BLaER1 (cell line): ENCODE measurements around the gene CPVL.

Source experiments
- H3K27ac ChIP-seq: shearing (Covaris generic); formaldehyde crosslinking; 2 replicates; pipeline ENCODE4 v1.8.1; 2022
- H3K27me3 ChIP-seq: shearing (Covaris generic); formaldehyde crosslinking; 2 replicates; pipeline ENCODE4 v1.8.1; 2022
- H3K36me3 ChIP-seq: shearing (Covaris generic); formaldehyde crosslinking; 2 replicates; pipeline ENCODE4 v1.8.1; 2022
- H3K4me1 ChIP-seq: shearing (Covaris generic); formaldehyde crosslinking; 2 replicates; pipeline ENCODE4 v1.8.1; 2022
- H3K4me2 ChIP-seq: shearing (Covaris generic); formaldehyde crosslinking; 2 replicates; pipeline ENCODE4 v1.8.1; 2022
- H3K4me3 ChIP-seq: shearing (Covaris generic); formaldehyde crosslinking; 2 replicates; pipeline ENCODE4 v1.8.1; 2022
- H3K9ac ChIP-seq: shearing (Covaris generic); formaldehyde crosslinking; 2 replicates; pipeline ENCODE4 v1.8.1; 2022
- H3K9me3 ChIP-seq: shearing (Covaris generic); formaldehyde crosslinking; 2 replicates; pipeline ENCODE4 v1.8.1; 2022
- H4K20me1 ChIP-seq: shearing (Covaris generic); formaldehyde crosslinking; 2 replicates; pipeline ENCODE4 v1.8.1; 2022
- Cebpa-rat ChIP-seq: shearing (Covaris generic); IDR thresholded peaks from 2 replicates; pipeline ENCODE4 v1.8.1; 2022

CPVL gene

DNA sequence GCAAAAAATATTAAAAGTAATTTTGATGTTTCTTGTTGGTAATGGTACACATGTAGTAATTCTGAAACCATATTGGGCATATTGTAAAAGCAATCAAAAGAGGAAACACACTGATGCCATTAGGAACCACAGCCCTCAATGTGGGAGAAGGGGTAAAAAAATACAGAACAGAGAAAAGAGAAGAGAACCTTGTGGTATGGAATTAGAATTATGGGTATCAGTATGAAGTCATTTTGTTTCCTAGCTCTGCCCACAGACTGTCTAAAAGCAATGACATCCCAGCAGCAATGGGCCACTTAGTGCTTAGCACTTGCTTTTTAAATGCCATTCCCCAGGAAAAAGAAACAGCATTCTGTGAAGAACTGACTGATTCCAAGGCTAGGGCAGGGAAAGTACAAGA lies 61.5 kb downstream of the CPVL start:
- Histone ChIP-seq H3K4me2 (no peak overlapping the region), H3K4me1 (peaks cover 12% of the 10 kb centered on the region), H3K27me3 (no peaks in the 10 kb centered on the region), H3K9me3 (no peaks in the 10 kb centered on the region), H4K20me1 (no peaks in the 10 kb centered on the region), H3K36me3 (no peaks in the 10 kb centered on the region), H3K4me3 (no peak overlapping the region), H3K27ac (no peak overlapping the region), H3K9ac (no peak overlapping the region)
- TF ChIP-seq Cebpa-rat = no peak

DNA sequence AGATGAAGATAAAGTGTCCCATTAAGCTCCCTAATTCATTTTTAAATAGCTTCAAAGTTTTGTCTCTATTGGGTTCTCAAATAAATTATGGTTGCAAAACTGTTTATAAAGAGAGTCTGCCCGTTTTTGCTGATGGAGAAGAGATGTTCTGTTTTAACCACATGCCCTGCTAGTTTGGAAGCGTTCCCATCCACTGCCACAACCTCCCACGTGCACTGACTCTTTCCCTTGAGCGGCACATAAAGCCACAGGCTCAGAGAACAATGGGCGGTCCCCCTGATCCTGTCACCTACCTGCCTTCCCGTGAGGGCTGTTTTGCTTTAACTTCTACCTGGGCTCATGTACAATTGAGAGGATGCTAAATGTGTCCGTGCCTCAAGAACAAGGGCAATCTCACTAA lies 65.5 kb downstream of the CPVL start:
- TF ChIP-seq Cebpa-rat = no peak
- no peak overlapping the region for H3K4me2 ChIP-seq
- no peaks in the 10 kb centered on the region for H3K9me3 ChIP-seq
- no peak overlapping the region for H3K9ac ChIP-seq
- H3K4me1 ChIP-seq = no peaks in the 10 kb centered on the region
- no peak overlapping the region for H3K27ac ChIP-seq
- H3K4me3 ChIP-seq = no peak overlapping the region
- no peaks in the 10 kb centered on the region for H4K20me1 ChIP-seq
- no peaks in the 10 kb centered on the region for H3K27me3 ChIP-seq
- no peaks in the 10 kb centered on the region for H3K36me3 ChIP-seq

DNA sequence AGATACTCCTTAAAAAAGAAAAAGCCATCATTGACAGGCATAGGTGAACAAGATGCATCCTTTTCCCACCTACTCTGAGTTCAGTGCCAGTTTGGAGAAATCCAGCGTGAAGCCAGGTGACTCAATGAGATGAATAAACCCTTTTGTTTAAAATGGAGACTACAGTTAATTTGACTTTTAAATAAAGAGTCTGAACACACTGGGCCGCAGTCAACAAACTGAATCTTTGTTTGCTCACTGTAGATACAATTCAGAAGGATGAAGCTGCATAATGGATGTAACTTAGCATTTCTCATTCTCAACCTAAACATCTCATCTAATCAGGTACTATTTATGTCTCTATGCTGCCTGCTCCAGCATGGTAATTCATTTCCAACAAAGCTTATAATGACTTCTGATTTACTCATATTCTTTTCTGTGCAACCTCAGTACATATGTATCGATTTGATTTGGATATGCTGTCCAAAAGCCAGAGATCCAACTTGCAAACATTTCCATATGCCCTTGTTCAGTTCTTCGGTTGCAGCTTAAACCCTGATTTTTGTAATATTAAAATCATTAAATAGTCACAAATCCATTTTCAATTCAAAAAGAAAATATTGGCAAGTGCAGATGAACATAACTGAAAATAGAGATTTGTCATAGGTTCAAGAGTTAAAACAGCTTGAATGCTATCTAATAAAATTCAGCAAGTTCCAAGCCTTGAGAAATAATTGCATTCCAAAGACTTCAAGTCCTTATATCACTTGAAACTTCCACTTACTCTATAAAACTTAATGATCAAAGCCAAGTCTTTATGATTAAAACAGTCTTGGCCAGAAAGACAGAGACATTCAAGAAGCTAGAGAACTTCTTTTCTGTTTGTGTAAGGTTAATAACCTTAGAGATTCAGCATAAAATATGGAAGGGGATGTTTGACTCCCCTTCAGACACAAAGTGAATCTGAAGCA lies 67.8 kb downstream of the CPVL start:
- H3K9ac ChIP-seq = no peak overlapping the region
- no peak for TF ChIP-seq Cebpa-rat
- no peak overlapping the region for H3K27ac ChIP-seq
- no peaks in the 10 kb centered on the region for H3K36me3 ChIP-seq
- no peaks in the 10 kb centered on the region for H3K4me1 ChIP-seq
- H3K4me3 ChIP-seq = no peak overlapping the region
- no peaks in the 10 kb centered on the region for H3K9me3 ChIP-seq
- no peaks in the 10 kb centered on the region for H4K20me1 ChIP-seq
- no peak overlapping the region for H3K4me2 ChIP-seq
- H3K27me3 ChIP-seq = no peaks in the 10 kb centered on the region

DNA sequence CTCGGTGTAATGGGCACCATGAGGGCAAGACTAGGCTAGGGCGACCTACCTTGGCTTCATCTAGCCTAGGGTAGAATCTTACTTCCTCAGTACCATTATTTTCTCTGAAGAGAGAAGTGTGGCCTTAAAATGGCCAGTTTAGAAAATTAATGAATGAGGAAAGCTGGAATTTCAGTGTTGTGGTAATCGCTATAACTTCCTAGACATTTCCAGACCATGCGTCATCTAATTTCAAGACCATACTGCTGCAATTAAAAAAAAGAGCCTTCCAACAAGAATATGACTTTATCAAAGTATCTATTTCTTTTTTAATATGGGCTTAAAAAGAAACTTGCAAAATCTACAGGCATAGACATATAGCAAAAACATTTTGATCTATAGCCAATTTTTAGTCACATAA lies 68.5 kb downstream of the CPVL start:
- Histone ChIP-seq H3K4me3 (no peak overlapping the region), H4K20me1 (no peaks in the 10 kb centered on the region), H3K4me2 (no peak overlapping the region), H3K27me3 (no peaks in the 10 kb centered on the region), H3K9ac (no peak overlapping the region), H3K27ac (no peak overlapping the region), H3K36me3 (no peaks in the 10 kb centered on the region), H3K9me3 (no peaks in the 10 kb centered on the region), H3K4me1 (no peaks in the 10 kb centered on the region)
- TF ChIP-seq Cebpa-rat = no peak

DNA sequence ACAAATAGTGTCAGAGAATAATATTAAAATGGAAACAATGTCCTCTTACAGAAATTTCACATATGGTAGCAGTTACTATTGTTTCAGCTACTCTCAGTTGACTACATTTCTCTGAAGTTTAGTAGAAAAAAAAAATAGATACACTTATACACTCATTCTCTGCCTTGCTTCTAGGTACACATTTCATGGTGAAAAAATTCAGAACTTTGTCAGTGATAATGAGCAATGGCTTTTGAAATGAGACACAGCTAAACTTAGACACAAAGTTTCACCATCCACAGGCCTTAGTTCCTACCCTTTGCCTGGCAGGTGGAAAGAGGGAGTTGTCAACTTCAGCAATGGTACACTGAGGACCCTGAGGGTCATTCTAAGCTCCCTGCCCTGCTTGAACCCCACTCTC lies 69.2 kb downstream of the CPVL start:
- Histone ChIP-seq H3K4me2 (no peak overlapping the region), H3K4me1 (no peaks in the 10 kb centered on the region)

DNA sequence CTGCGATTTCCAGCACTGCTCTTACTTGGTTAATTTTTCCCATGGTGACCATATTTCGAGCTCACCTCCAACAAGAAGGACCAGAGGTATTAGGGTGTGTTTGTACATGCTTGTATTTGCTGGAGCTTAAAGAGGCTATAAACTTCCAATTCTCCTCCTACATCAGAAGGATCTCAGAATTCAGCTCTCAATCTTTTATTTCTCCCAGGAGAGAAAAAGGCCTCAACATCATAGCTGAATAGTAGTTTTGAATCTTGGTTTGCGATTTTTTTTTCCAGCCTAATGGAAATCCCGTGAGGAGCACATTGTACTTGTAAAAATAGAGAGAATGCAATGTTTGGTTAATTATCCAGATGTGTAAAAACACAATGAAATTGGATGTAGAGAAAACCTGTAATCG lies 69.7 kb downstream of the CPVL start:
- Histone ChIP-seq H3K27ac (no peak overlapping the region), H4K20me1 (no peaks in the 10 kb centered on the region), H3K4me3 (no peak overlapping the region), H3K9me3 (no peaks in the 10 kb centered on the region), H3K9ac (no peak overlapping the region), H3K4me2 (no peak overlapping the region), H3K36me3 (no peaks in the 10 kb centered on the region), H3K27me3 (no peaks in the 10 kb centered on the region), H3K4me1 (no peaks in the 10 kb centered on the region)
- no peak for TF ChIP-seq Cebpa-rat

More for the DNA sequence above, 69.2 kb downstream of the CPVL start:
- H3K4me3 ChIP-seq = no peak overlapping the region
- no peaks in the 10 kb centered on the region for H3K9me3 ChIP-seq
- TF ChIP-seq Cebpa-rat = no peak
- H4K20me1 ChIP-seq = no peaks in the 10 kb centered on the region
- H3K27me3 ChIP-seq = no peaks in the 10 kb centered on the region
- H3K9ac ChIP-seq = no peak overlapping the region
- no peak overlapping the region for H3K27ac ChIP-seq
- no peaks in the 10 kb centered on the region for H3K36me3 ChIP-seq

DNA sequence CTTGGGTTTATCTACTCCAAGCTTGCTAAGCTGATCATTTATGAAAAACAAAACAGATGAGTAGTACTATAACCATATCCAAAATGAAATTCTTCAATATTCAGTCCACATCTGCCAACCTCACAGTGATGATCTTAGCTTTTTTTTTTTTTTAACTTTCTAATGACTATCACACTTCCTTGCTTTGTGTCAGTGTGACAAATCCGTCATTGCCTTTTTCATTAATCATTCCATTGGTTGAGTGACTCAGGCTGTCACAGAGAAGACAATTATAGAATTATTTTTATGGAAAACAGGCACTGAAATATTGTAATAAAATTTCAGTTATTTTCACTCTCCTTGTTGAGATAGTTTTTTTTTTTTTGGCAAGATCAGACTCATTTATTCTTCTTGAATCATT lies 70.7 kb downstream of the CPVL start:
- Histone ChIP-seq H3K27ac (no peak overlapping the region), H3K9ac (no peak overlapping the region), H3K27me3 (no peaks in the 10 kb centered on the region), H3K4me1 (no peaks in the 10 kb centered on the region), H3K36me3 (no peaks in the 10 kb centered on the region), H3K9me3 (no peaks in the 10 kb centered on the region), H4K20me1 (no peaks in the 10 kb centered on the region), H3K4me3 (no peak overlapping the region), H3K4me2 (no peak overlapping the region)
- no peak for TF ChIP-seq Cebpa-rat

DNA sequence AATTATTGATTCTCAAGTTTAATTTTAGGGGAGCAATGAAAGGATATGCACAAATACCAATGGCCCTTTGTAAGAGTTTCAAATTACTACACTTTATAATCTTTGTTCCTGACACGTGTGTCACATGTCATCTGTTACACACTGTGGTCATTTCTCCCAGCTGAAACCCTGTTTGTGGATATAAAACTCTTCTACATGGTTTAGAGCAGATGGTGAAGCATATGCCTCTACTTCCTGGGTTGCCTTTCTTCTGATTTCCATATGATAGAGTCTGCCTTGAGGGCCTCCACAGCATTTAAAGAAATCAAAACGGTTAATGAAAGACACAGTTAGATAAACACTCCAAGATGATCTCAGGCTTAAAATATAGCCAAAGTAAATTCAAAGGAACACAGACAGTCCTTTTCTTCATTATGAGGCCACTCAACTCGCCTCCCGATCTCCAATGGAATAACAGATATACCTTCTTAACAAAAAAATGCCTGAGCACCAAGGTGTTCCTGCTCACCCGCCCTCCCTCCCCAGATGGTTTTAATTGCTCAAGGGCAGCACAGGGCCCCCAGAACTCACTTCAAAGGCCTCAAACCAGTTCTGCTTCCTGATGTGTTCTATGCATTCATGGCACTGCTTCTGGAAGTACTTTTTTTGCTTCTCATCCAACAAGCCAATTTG lies 75.0 kb downstream of the CPVL start:
- no peak overlapping the region for H3K9ac ChIP-seq
- no peak for TF ChIP-seq Cebpa-rat
- no peaks in the 10 kb centered on the region for H3K27me3 ChIP-seq
- no peaks in the 10 kb centered on the region for H4K20me1 ChIP-seq
- H3K4me1 ChIP-seq = no peaks in the 10 kb centered on the region
- no peak overlapping the region for H3K4me3 ChIP-seq
- H3K27ac ChIP-seq = no peak overlapping the region
- no peaks in the 10 kb centered on the region for H3K9me3 ChIP-seq
- no peaks in the 10 kb centered on the region for H3K36me3 ChIP-seq
- H3K4me2 ChIP-seq = no peak overlapping the region

DNA sequence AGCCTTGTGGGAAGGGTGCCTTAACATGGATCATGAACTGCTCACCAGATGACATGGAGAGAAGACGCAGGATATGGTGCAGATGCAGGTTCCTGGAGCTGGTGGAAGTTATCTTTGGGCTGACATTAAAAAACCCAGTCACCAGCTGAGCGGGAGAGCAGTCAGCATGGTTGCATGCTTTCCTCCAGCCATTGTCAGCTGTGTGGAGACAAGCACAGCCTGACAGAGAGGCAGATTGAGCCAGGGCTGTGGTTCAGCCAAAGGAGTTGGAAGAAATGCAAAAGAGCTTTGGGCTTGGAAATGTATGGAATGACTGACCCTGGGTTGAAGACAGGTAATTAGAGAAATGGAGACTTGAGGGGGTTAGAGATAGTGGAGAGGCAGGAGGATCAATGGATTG lies 79.7 kb downstream of the CPVL start:
- Histone ChIP-seq H4K20me1 (no peaks in the 10 kb centered on the region), H3K4me3 (no peak overlapping the region), H3K9me3 (no peaks in the 10 kb centered on the region), H3K36me3 (no peaks in the 10 kb centered on the region), H3K4me2 (no peak overlapping the region), H3K27ac (no peak overlapping the region), H3K4me1 (no peaks in the 10 kb centered on the region), H3K9ac (no peak overlapping the region), H3K27me3 (no peaks in the 10 kb centered on the region)
- no peak for TF ChIP-seq Cebpa-rat

DNA sequence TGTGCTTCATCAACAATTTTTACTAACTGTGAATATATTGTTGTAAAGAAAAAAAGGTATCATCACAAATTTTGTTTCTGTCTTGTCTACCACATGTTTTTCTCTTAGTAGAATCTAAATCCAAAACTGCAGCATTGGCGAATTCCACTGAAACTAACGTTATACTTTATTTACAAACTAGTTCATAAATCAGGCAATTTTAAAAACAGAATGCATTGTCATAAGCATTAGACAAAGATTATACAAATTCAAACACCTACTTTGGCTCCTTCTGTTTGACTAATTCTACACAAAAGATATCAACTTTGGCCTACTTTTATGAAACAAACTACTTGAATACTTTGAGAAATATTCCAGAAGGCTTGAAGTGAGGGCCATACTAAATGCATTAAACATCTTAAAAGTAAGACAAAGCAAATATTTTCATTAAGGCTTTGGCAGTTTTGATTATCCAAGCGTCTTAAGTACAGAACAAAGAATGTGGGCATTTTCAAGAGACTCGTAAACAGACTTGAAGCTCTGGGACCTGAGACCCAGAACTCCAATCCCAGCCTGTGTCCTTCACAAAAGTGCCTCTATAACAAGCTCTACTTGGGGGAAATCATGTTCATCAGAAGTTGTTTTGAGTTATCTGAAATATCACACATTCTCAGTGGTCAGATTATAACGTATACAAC lies 81.0 kb downstream of the CPVL start:
- TF ChIP-seq Cebpa-rat = no peak
- H4K20me1 ChIP-seq = no peaks in the 10 kb centered on the region
- no peak overlapping the region for H3K4me2 ChIP-seq
- no peaks in the 10 kb centered on the region for H3K36me3 ChIP-seq
- no peaks in the 10 kb centered on the region for H3K9me3 ChIP-seq
- no peak overlapping the region for H3K27ac ChIP-seq
- no peaks in the 10 kb centered on the region for H3K27me3 ChIP-seq
- H3K9ac ChIP-seq = no peak overlapping the region
- no peak overlapping the region for H3K4me3 ChIP-seq
- no peaks in the 10 kb centered on the region for H3K4me1 ChIP-seq
